Smooth muscle cell (in vitro differentiated cells): Measurements from ENCODE around the gene MKNK2. TPM values are rescaled to one million over a fixed set of nuclear protein-coding genes. Genes with fewer than 3 reads are reported as not detected.

ENCODE experiments used
- DNase-seq: peaks from one replicate; lab custom pipeline; 2025; ENCODE audit not compliant: unreplicated experiment; lab: John Stamatoyannopoulos, UW
- H2AFZ ChIP-seq: fragments of 200-600 bp; sonication (generic); 2 replicates; pipeline ENCODE4 v1.6.0; 2016; ENCODE audit warnings: antibody characterized with exemption, low read depth, mild to moderate bottlenecking
- H3F3A ChIP-seq: fragments of 200-600 bp; sonication (generic); 2 replicates; pipeline ENCODE4 v1.6.0; 2017; ENCODE audit warnings: antibody characterized with exemption, low read depth
- H3K27ac ChIP-seq: fragments of 200-600 bp; sonication (generic); 2 replicates; pipeline ENCODE4 v1.5.1; 2016; ENCODE audit warnings: low read depth, mild to moderate bottlenecking
- H3K27me3 ChIP-seq: fragments of 200-600 bp; sonication (generic); 2 replicates; pipeline ENCODE4 v1.6.1; 2016; ENCODE audit warnings: low read depth, mild to moderate bottlenecking
- H3K36me3 ChIP-seq: fragments of 200-600 bp; sonication (generic); 2 replicates; pipeline ENCODE4 v1.5.1; 2016; ENCODE audit warnings: low read depth
- H3K4me1 ChIP-seq: fragments of 200-600 bp; sonication (generic); 2 replicates; pipeline ENCODE4 v1.5.1; 2016; ENCODE audit warnings: low read depth
- H3K4me2 ChIP-seq: fragments of 200-600 bp; sonication (generic); 2 replicates; pipeline ENCODE4 v1.6.0; 2016; ENCODE audit warnings: mild to moderate bottlenecking
- H3K4me3 ChIP-seq: fragments of 200-600 bp; sonication (generic); 2 replicates; pipeline ENCODE4 v1.5.1; 2016; ENCODE audit warnings: mild to moderate bottlenecking
- H3K79me2 ChIP-seq: fragments of 200-600 bp; sonication (generic); 2 replicates; pipeline ENCODE4 v1.6.0; 2016; ENCODE audit warnings: low read depth, mild to moderate bottlenecking
- H3K9ac ChIP-seq: fragments of 200-600 bp; sonication (generic); 2 replicates; pipeline ENCODE4 v1.6.0; 2016; ENCODE audit warnings: low read depth
- H3K9me3 ChIP-seq: fragments of 200-600 bp; sonication (generic); replicated peaks from 2 replicates; pipeline ENCODE4 v1.5.1; 2016; ENCODE audit warnings: low read depth
- H4K20me1 ChIP-seq: fragments of 200-600 bp; sonication (generic); 2 replicates; pipeline ENCODE4 v1.6.0; 2016; ENCODE audit warnings: low read depth
- CTCF ChIP-seq: fragments of 200-600 bp; sonication (generic); IDR thresholded peaks from 2 replicates; pipeline ENCODE4 v1.5.1; 2017; ENCODE audit warnings: borderline replicate concordance, mild to moderate bottlenecking, antibody characterized with exemption; ENCODE audit not compliant: insufficient read depth, poor library complexity, severe bottlenecking
- WGBS: methylation state at CpG from one replicate; pipeline ENCODE4 v1.1.7; 2016; ENCODE audit warnings: low lambda C conversion rate; 5-methylcytosine and 5-hydroxymethylcytosine counted together
- polyA plus RNA-seq: library from polyadenylated mRNA; unstranded; fragments of >200 nt; fragmentation: Nextera tagmentation; extraction: Ambion mirVana; gene quantifications from 2 replicates; pipeline ENCODE4 v1.2.1, GENCODE V29; 2016
- total RNA-seq: library from RNA; depleted of rRNA; stranded (reverse); fragments of >200 nt; gene quantifications from 2 replicates; pipeline ENCODE4 v1.2.3, GENCODE V29; 2014

The MKNK2 gene
- total RNA-seq (30.1 and 43.6 TPM in 2 replicates), polyA plus RNA-seq (44.7 and 80.1 TPM in 2 replicates)

GRCh38 chr19:2050991-2051772 lies at the start of gene MKNK2:
Gene MKNK2, minus strand, starts transcription at chr19:2051244. Its CDS starts 393 bp downstream, at chr19:2050851.
- peak within 1 kb of the TSS; percentile 86 for H2AFZ ChIP-seq
- H3K27ac ChIP-seq = peak within 1 kb of the TSS; percentile 7
- H3K9me3 ChIP-seq = no peaks in the 10 kb centered on the region
- H3K36me3 ChIP-seq = no peaks in the 10 kb centered on the region
- DNase-seq = peak; percentile 89
- H3K79me2 ChIP-seq = peaks cover 44% of the 10 kb centered on the region
- 6% methylated on average over 51 of the region's 93 CpGs for WGBS
- peak within 1 kb of the TSS; percentile 99 for H3K4me2 ChIP-seq
- H3K4me1 ChIP-seq = peaks cover 9% of the 10 kb centered on the region
- no peaks in the 10 kb centered on the region for H3F3A ChIP-seq
- peaks cover 46% of the 10 kb centered on the region for H4K20me1 ChIP-seq
- H3K27me3 ChIP-seq = no peaks in the 10 kb centered on the region
- H3K4me3 ChIP-seq = peak within 1 kb of the TSS; percentile 95
- H3K9ac ChIP-seq = peak within 1 kb of the TSS; percentile 78
- peak; percentile 46 for TF ChIP-seq CTCF

GRCh38 chr19:2100719-2101061 lies 49.6 kb upstream of the MKNK2 start:
- WGBS = 96% methylated on average over 11 of the region's 11 CpGs
- H3K4me3 ChIP-seq = no peak overlapping the region
- H3F3A ChIP-seq = no peaks in the 10 kb centered on the region
- peaks cover 5% of the 10 kb centered on the region for H3K36me3 ChIP-seq
- no peaks in the 10 kb centered on the region for H3K27me3 ChIP-seq
- H3K27ac ChIP-seq = no peak overlapping the region
- DNase-seq = no peak
- H3K4me2 ChIP-seq = no peak overlapping the region
- H3K79me2 ChIP-seq = peaks cover 25% of the 10 kb centered on the region
- no peak for TF ChIP-seq CTCF
- H3K9ac ChIP-seq = no peak overlapping the region
- no peaks in the 10 kb centered on the region for H3K9me3 ChIP-seq
- H4K20me1 ChIP-seq = peaks cover 69% of the 10 kb centered on the region
- H3K4me1 ChIP-seq = peaks cover 6% of the 10 kb centered on the region
- H2AFZ ChIP-seq = no peak overlapping the region

- Histone ChIP-seq H4K20me1 (peaks cover 66% of the 10 kb centered on the region), H3K79me2 (peaks cover 25% of the 10 kb centered on the region), H3K4me3 (no peak overlapping the region), H3K9ac (no peak overlapping the region), H3K9me3 (no peaks in the 10 kb centered on the region), H3K4me2 (no peak overlapping the region), H3K36me3 (peaks cover 5% of the 10 kb centered on the region), H3F3A (no peaks in the 10 kb centered on the region), H3K27ac (no peak overlapping the region), H3K27me3 (no peaks in the 10 kb centered on the region), H3K4me1 (peaks cover 8% of the 10 kb centered on the region), H2AFZ (no peak overlapping the region)
- no peak for DNase-seq
- WGBS = 97% methylated on average over 39 of the region's 39 CpGs
- TF ChIP-seq CTCF = no peak
These were observed 49.1 kb upstream of the MKNK2 start for GRCh38 chr19:2099937-2100718.
